ENCODE data around the gene PDE7B. TPM values are rescaled to one million over a fixed set of nuclear protein-coding genes. Genes with fewer than 3 reads are reported as not detected.

PDE7B gene
- total and polyA plus RNA-seq, 2 of the 8 experiments (the other 6 are each of a cell fraction or from before 2014, with no cell fraction given), result not detected

DNA sequence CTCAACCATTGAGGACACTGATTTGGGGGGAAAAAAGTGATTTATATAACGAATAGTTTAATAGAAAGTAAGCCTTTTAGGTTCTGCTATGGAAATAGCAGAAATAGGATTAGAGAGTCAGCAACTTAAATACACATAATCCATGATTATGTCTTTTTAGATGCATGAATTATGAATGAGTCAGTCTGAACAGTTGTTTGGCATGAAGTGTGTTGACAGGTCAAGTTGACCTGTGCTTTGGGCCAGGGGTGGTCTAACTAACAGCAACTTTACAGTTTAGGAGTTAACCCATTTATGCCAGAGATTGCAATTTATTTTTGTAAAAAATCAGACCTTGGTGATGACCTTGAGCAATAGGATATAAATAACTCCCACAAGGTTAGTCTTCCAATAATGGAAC lies 207.4 kb downstream of the PDE7B start (continued):
- TF ChIP-seq POLR2AphosphoS5 (IDR thresholded peaks at IDR 0.05; ENCODE audit: low read depth, low read length), result no peak

Data from H1 (cell line).